T-cell (primary cell): ENCODE results near the gene ETFRF1. TPM values are rescaled to one million over a fixed set of nuclear protein-coding genes. Genes with fewer than 3 reads are reported as not detected.
A peak's percentile ranks its signal among the peaks of the same experiment; 100 is the strongest.

Experiments
- ATAC-seq, 4 experiments: fragments of 200-7000 bp in 3 of 4; fragments of 150-1000 bp in 1 of 4; cut with Tn5 transposase; replicated peaks in 1 of 4; 1 replicate in 3 of 4; 2 replicates in 1 of 4; pipeline ENCODE4 v1.10.0; 2021; ENCODE audit warnings: moderate library complexity in 3 of 4, mild to moderate bottlenecking in 2 of 4, moderate number of reproducible peaks in 1 of 4
- CTCF ChIA-PET, 2 donors: fragments of 300-600 bp; sonication (Branson Sonifier 250); formaldehyde crosslinking; loops; one replicate each; lab custom pipeline; 2022; ENCODE audit warnings: antibody characterized with exemption in 2 of 2; lab: Charles Lee
- POLR2A ChIA-PET, 2 donors: fragments of 300-600 bp; sonication (Branson Sonifier 250); formaldehyde crosslinking; loops; one replicate each; lab custom pipeline; 2022; ENCODE audit warnings: antibody characterized with exemption in 2 of 2; lab: Charles Lee
- DNase-seq, 35 experiments: peaks; one replicate each; pipeline versions ENCODE4 v3.0.0 to v3.0.0-alpha.2; 2013 to 2023
- H3K27ac ChIP-seq: one replicate; pipeline ENCODE4 v1.5.1; 2013; ENCODE audit warnings: low read length
- H3K27me3 ChIP-seq, 2 experiments: replicated peaks in 1 of 2; 1 replicate in 1 of 2; 2 replicates in 1 of 2; pipeline versions ENCODE4 v1.6.1 to v1.7.0; 2013; ENCODE audit warnings: low read length in 1 of 2, mixed read lengths in 1 of 2; ENCODE audit not compliant: control insufficient read depth in 2 of 2, insufficient read depth in 2 of 2; ENCODE audit errors: extremely low read depth in 1 of 2
- H3K36me3 ChIP-seq, 2 donors: 1 replicate in 1 of 2; 2 replicates in 1 of 2; pipeline versions ENCODE4 v1.6.1 to v1.7.0; 2013; ENCODE audit warnings: low read length in 1 of 2; ENCODE audit not compliant: control insufficient read depth in 2 of 2, insufficient read depth in 1 of 2; ENCODE audit errors: extremely low read depth in 1 of 2
- H3K4me1 ChIP-seq, 2 experiments: 1 replicate in 1 of 2; 2 replicates in 1 of 2; pipeline versions ENCODE4 v1.6.1 to v1.7.0; 2013; ENCODE audit warnings: low read length in 2 of 2, mixed read lengths in 1 of 2; ENCODE audit not compliant: insufficient read depth in 2 of 2, control insufficient read depth in 1 of 2; ENCODE audit errors: extremely low read depth in 1 of 2
- H3K4me3 ChIP-seq, 2 donors: 1 replicate in 1 of 2; 2 replicates in 1 of 2; pipeline versions ENCODE4 v1.5.1 to v1.7.0; 2013; ENCODE audit warnings: mild to moderate bottlenecking in 2 of 2, low read length in 1 of 2, moderate library complexity in 1 of 2; ENCODE audit not compliant: control insufficient read depth in 1 of 2; ENCODE audit errors: extremely low read depth in 1 of 2
- H3K9me3 ChIP-seq: 2 replicates; pipeline ENCODE4 v1.7.0; 2013
- H3K27ac Mint-ChIP-seq, 2 donors: one replicate each; pipeline ENCODE4 v1.8.0; 2020 to 2021; ENCODE audit warnings: mild to moderate bottlenecking in 2 of 2, mixed read lengths in 2 of 2
- H3K27me3 Mint-ChIP-seq, 2 donors: one replicate each; pipeline ENCODE4 v1.8.0; 2021 to 2022; ENCODE audit warnings: mixed read lengths in 2 of 2
- H3K36me3 Mint-ChIP-seq: one replicate; pipeline ENCODE4 v1.8.0; 2021; ENCODE audit warnings: mixed read lengths
- H3K4me1 Mint-ChIP-seq, 3 donors: one replicate each; pipeline ENCODE4 v1.8.0; 2020 to 2022; ENCODE audit warnings: mixed read lengths in 3 of 3, mild to moderate bottlenecking in 1 of 3
- H3K4me3 Mint-ChIP-seq, 3 donors: one replicate each; pipeline ENCODE4 v1.8.0; 2020 to 2022; ENCODE audit warnings: mild to moderate bottlenecking in 3 of 3, mixed read lengths in 3 of 3, moderate library complexity in 3 of 3
- H3K9me3 Mint-ChIP-seq, 3 donors: one replicate each; pipeline ENCODE4 v1.8.0; 2020 to 2022; ENCODE audit warnings: mixed read lengths in 3 of 3
- WGBS: methylation state at CpG from one replicate; pipeline ENCODE4 v1.1.5; 2013; ENCODE audit warnings: missing lambda C conversion rate; ENCODE audit not compliant: insufficient coverage; 5-methylcytosine and 5-hydroxymethylcytosine counted together
- total RNA-seq, 35 experiments: library from RNA in 6 of 35; stranded (reverse) in 6 of 35; fragments of 120-200 nt in 1 of 35; gene quantifications; one replicate each; pipeline versions ENCODE4 v1.2.1 to v1.2.4 and lab custom pipeline; 2013 to 2026

ETFRF1 gene
- total RNA-seq, 5 donors from 2014 or later (not counting 1 experiment from before 2014, with no cell fraction given): 20.0 to 34.4 (median 22.1) TPM

GRCh38 chr12:25187781-25188180, 7.3 kb upstream of the ETFRF1 start:
- DNase-seq (no peak), ATAC-seq (no peak)
- no peaks in the 10 kb centered on the region for H3K36me3 Mint-ChIP-seq
- Histone ChIP-seq H3K27ac (no peak overlapping the region), H3K4me1 (peaks cover 0 to 10% of the 10 kb centered on the region in 2 experiments), H3K9me3 (no peaks in the 10 kb centered on the region), H3K27me3 (no peaks in the 10 kb centered on the region), H3K4me3 (no peak overlapping the region), H3K36me3 (no peaks in the 10 kb centered on the region)
- H3K9me3 Mint-ChIP-seq: no peaks in the 10 kb centered on the region
- peak overlapping the region in 1 of 3 donors; percentile 70 for H3K4me3 Mint-ChIP-seq
- WGBS: no CpG with 5 or more reads among the region's 2 CpGs
- ChIA-PET CTCF (interaction anchor here in 1 of 2 donors (0.6 to 0.9 kb wide), 2 partner anchors 136 to 200 kb away, joined by 3 read pairs; no protein-coding TSS in a partner anchor), POLR2A (no interaction called here)
- no peaks in the 10 kb centered on the region for H3K27me3 Mint-ChIP-seq
- no peak overlapping the region for H3K27ac Mint-ChIP-seq
- H3K4me1 Mint-ChIP-seq: peaks cover 13 to 14% (median 14%) of the 10 kb centered on the region in 3 donors

DNA sequence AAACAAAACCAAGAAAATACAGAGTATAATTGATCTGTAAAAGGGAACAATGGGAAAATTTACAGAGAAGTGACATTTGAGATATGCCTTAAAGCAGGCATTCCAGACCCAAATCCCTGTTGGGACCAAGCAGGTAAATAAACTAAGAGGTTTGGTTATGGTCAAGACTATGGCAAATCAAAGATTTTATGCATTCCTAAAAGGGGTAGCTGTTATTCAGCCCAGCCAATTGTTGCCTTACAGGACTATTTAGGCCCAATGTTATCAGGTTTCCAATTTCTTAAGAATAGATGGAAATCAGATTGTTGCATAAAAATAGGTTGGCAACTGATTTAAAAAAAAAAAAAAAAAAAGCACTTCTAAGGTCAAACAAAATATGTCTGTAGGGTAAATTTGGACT, 5.4 kb upstream of the ETFRF1 start:
- Mint-ChIP-seq H3K4me3 (no peak overlapping the region), H3K9me3 (no peaks in the 10 kb centered on the region), H3K27ac (no peak overlapping the region), H3K27me3 (no peaks in the 10 kb centered on the region), H3K36me3 (no peaks in the 10 kb centered on the region), H3K4me1 (peaks cover 22 to 25% (median 24%) of the 10 kb centered on the region in 3 donors)
- Histone ChIP-seq H3K27ac (no peak overlapping the region), H3K36me3 (no peaks in the 10 kb centered on the region), H3K9me3 (no peaks in the 10 kb centered on the region), H3K4me1 (peaks cover 9 to 13% of the 10 kb centered on the region in 2 experiments), H3K27me3 (no peaks in the 10 kb centered on the region), H3K4me3 (no peak overlapping the region)
- ChIA-PET POLR2A (no interaction called here), CTCF (no interaction called here)
- no peak for ATAC-seq
- no peak for DNase-seq

GRCh38 chr12:25190793-25191192, 4.2 kb upstream of the ETFRF1 start:
- H3K4me1 ChIP-seq: peaks cover 13 to 16% of the 10 kb centered on the region in 2 experiments
- H3K9me3 ChIP-seq: no peaks in the 10 kb centered on the region
- no peak overlapping the region for H3K27ac ChIP-seq
- H3K4me1 Mint-ChIP-seq: peaks cover 31 to 34% (median 34%) of the 10 kb centered on the region in 3 donors
- no peak overlapping the region for H3K4me3 Mint-ChIP-seq
- no peaks in the 10 kb centered on the region for H3K27me3 ChIP-seq
- DNase-seq (no peak), ATAC-seq (no peak)
- no peaks in the 10 kb centered on the region for H3K36me3 ChIP-seq
- 97% methylated on average over 5 of the region's 6 CpGs for WGBS
- no peak overlapping the region for H3K27ac Mint-ChIP-seq
- no peaks in the 10 kb centered on the region for H3K27me3 Mint-ChIP-seq
- CTCF ChIA-PET: no interaction called here
- no peak overlapping the region for H3K4me3 ChIP-seq
- POLR2A ChIA-PET: interaction anchor here in 1 of 2 donors (0.6 kb wide), 1 partner anchor 9 kb away, joined by 3 read pairs; no protein-coding TSS in a partner anchor
- H3K9me3 Mint-ChIP-seq: no peaks in the 10 kb centered on the region
- H3K36me3 Mint-ChIP-seq: no peaks in the 10 kb centered on the region

- DNase-seq (peak in 1 of 35 experiments; percentile 19), ATAC-seq (no peak)
- no peaks in the 10 kb centered on the region for H3K9me3 Mint-ChIP-seq
- Histone ChIP-seq H3K27ac (peak overlapping the region; percentile 92), H3K36me3 (peaks cover 0 to 4% of the 10 kb centered on the region in 2 donors), H3K27me3 (no peaks in the 10 kb centered on the region), H3K9me3 (no peaks in the 10 kb centered on the region), H3K4me3 (peak overlapping the region; percentile 71 to 94), H3K4me1 (peaks cover 5 to 21% of the 10 kb centered on the region in 2 experiments)
- peak overlapping the region; percentile 99 for H3K27ac Mint-ChIP-seq
- POLR2A ChIA-PET: interaction anchor here (0.6 to 1.8 kb wide), 10 partner anchors 10 to 1821 kb away, joined by 3 to 13 read pairs (median 4); partner anchors contain the start of gene KRAS (in 1 of the 2)
- no peaks in the 10 kb centered on the region for H3K36me3 Mint-ChIP-seq
- WGBS: no CpG with 5 or more reads among the region's 1 CpG
- H3K4me1 Mint-ChIP-seq: peaks cover 25 to 36% (median 34%) of the 10 kb centered on the region in 3 donors
- H3K27me3 Mint-ChIP-seq: no peaks in the 10 kb centered on the region
- H3K4me3 Mint-ChIP-seq: peak overlapping the region; percentile 96 to 99 (median 99)
- CTCF ChIA-PET: interaction anchor here (0.7 to 2.7 kb wide), 9 partner anchors 10 to 903 kb away, joined by 3 to 33 read pairs (median 5); no protein-coding TSS in a partner anchor
Observed at GRCh38 chr12:25194214-25194613, 823 bp upstream of the ETFRF1 start.

- Mint-ChIP-seq H3K27ac (peak overlapping the region; percentile 99), H3K27me3 (no peaks in the 10 kb centered on the region), H3K4me1 (peaks cover 28 to 36% (median 35%) of the 10 kb centered on the region in 3 donors), H3K4me3 (peak overlapping the region; percentile 96 to 99 (median 99)), H3K9me3 (no peaks in the 10 kb centered on the region), H3K36me3 (peaks cover 2% of the 10 kb centered on the region)
- POLR2A ChIA-PET: interaction anchor here (0.5 to 1.8 kb wide), 13 partner anchors 9 to 1821 kb away, joined by 3 to 13 read pairs (median 3); partner anchors contain the start of gene KRAS (in 1 of the 2)
- Histone ChIP-seq H3K27ac (peak overlapping the region; percentile 92), H3K36me3 (peaks cover 0 to 4% of the 10 kb centered on the region in 2 donors), H3K27me3 (no peaks in the 10 kb centered on the region), H3K9me3 (no peaks in the 10 kb centered on the region), H3K4me1 (peaks cover 5 to 21% of the 10 kb centered on the region in 2 experiments), H3K4me3 (peak overlapping the region; percentile 71 to 94)
- ATAC-seq (peak in 3 of 4 experiments; percentile 14 to 44 (median 28)), DNase-seq (no peak)
- CTCF ChIA-PET: interaction anchor here (0.7 to 2.7 kb wide), 11 partner anchors 9 to 903 kb away, joined by 3 to 33 read pairs (median 3); no protein-coding TSS in a partner anchor
- 8% methylated on average over 11 of the region's 11 CpGs for WGBS
Observed at GRCh38 chr12:25194722-25195055, 348 bp upstream of the ETFRF1 start.

DNA sequence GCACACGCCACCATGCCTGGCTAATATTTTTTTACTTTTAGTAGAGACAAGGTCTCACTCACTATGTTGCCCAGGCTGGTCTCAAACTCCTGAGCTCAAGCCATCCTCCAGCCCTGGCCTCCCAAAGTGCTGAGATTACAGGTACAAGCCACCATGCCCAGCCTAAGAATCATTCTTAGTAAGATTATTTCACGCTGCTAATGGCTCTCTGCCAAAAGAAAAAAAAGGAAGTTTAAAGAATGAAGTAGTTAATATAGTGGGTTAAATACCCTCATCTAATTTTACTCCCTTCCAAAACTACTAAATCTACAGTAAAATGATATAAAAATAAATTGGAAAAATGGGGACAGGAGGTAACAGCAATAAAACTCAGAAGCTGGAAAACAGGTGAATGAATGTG, 2.6 kb downstream of the ETFRF1 start:
- WGBS: 100% methylated on average over 1 of the region's 2 CpGs
- H3K4me1 ChIP-seq: peaks cover 5 to 21% of the 10 kb centered on the region in 2 experiments
- H3K27ac Mint-ChIP-seq: peak overlapping the region; percentile 19 to 81
- H3K36me3 Mint-ChIP-seq: peaks cover 3% of the 10 kb centered on the region
- DNase-seq (no peak), ATAC-seq (no peak)
- H3K9me3 ChIP-seq: no peaks in the 10 kb centered on the region
- no peaks in the 10 kb centered on the region for H3K27me3 ChIP-seq
- no peaks in the 10 kb centered on the region for H3K27me3 Mint-ChIP-seq
- H3K36me3 ChIP-seq: peaks cover 0 to 4% of the 10 kb centered on the region in 2 donors
- H3K4me3 ChIP-seq: no peak overlapping the region
- H3K4me3 Mint-ChIP-seq: no peak overlapping the region
- peaks cover 47 to 53% (median 50%) of the 10 kb centered on the region in 3 donors for H3K4me1 Mint-ChIP-seq
- ChIA-PET CTCF (interaction anchor here in 1 of 2 donors (2.0 kb wide), 1 partner anchor 43 kb away, joined by 4 read pairs; no protein-coding TSS in a partner anchor), POLR2A (interaction anchor here (0.6 to 1.1 kb wide), 5 partner anchors 11 to 180 kb away, joined by 3 to 18 read pairs (median 6); no protein-coding TSS in a partner anchor)
- peak overlapping the region; percentile 22 for H3K27ac ChIP-seq
- no peaks in the 10 kb centered on the region for H3K9me3 Mint-ChIP-seq
